Endodermal cell (in vitro differentiated cells): ENCODE data around the gene TNFAIP8L3. TPM values are rescaled to one million over a fixed set of nuclear protein-coding genes. Genes with fewer than 3 reads are reported as not detected.

Experiments
- DNase-seq: peaks from one replicate; pipeline ENCODE4 v3.0.0-alpha.2; 2017
- H3K27ac ChIP-seq: 2 replicates; pipeline ENCODE4 v1.5.1; 2013; ENCODE audit warnings: mild to moderate bottlenecking, low read depth, low read length, moderate library complexity
- H3K27me3 ChIP-seq: 2 replicates; pipeline ENCODE4 v1.6.1; 2013; ENCODE audit warnings: mild to moderate bottlenecking, low read length, moderate library complexity; ENCODE audit not compliant: insufficient read depth, control insufficient read depth, poor library complexity, severe bottlenecking
- H3K36me3 ChIP-seq: 2 replicates; pipeline ENCODE4 v1.7.0; 2013; ENCODE audit warnings: mild to moderate bottlenecking, low read length, moderate library complexity; ENCODE audit not compliant: control insufficient read depth, insufficient read depth
- H3K4me1 ChIP-seq: one replicate; pipeline ENCODE4 v1.7.0; 2013; ENCODE audit warnings: low read length; ENCODE audit not compliant: control insufficient read depth, insufficient read depth
- H3K4me3 ChIP-seq: 2 replicates; pipeline ENCODE4 v1.5.1; 2013; ENCODE audit warnings: mild to moderate bottlenecking, low read length, moderate library complexity
- H3K9ac ChIP-seq: 2 replicates; pipeline ENCODE4 v1.6.1; 2013; ENCODE audit warnings: mild to moderate bottlenecking, low read length, moderate library complexity; ENCODE audit not compliant: poor library complexity, severe bottlenecking; ENCODE audit errors: extremely low read depth
- H3K9me3 ChIP-seq: 2 replicates; pipeline ENCODE4 v1.6.1; 2013; ENCODE audit warnings: mild to moderate bottlenecking, low read length, moderate library complexity; ENCODE audit not compliant: control insufficient read depth
- H3K27ac Mint-ChIP-seq: 2 replicates; pipeline ENCODE4 v1.8.0; 2020; ENCODE audit warnings: mixed read lengths
- H3K27me3 Mint-ChIP-seq: 2 replicates; pipeline ENCODE4 v1.8.0; 2021; ENCODE audit warnings: mild to moderate bottlenecking, mixed read lengths; ENCODE audit not compliant: insufficient read depth
- H3K36me3 Mint-ChIP-seq: 2 replicates; pipeline ENCODE4 v1.8.0; 2020; ENCODE audit warnings: low read depth, mixed read lengths
- H3K4me1 Mint-ChIP-seq: 2 replicates; pipeline ENCODE4 v1.8.0; 2020; ENCODE audit warnings: mixed read lengths
- H3K4me3 Mint-ChIP-seq: 2 replicates; pipeline ENCODE4 v1.8.0; 2020; ENCODE audit warnings: mild to moderate bottlenecking, moderate library complexity, mixed read lengths
- H3K9me3 Mint-ChIP-seq: 2 replicates; pipeline ENCODE4 v1.8.0; 2020; ENCODE audit warnings: mild to moderate bottlenecking, mixed read lengths
- WGBS, 2 experiments: methylation state at CpG; one replicate each; pipeline versions ENCODE4 v1.1.5 to v1.1.7; 2013; ENCODE audit warnings: missing lambda C conversion rate in 2 of 2, mixed read lengths in 1 of 2; ENCODE audit not compliant: insufficient coverage in 1 of 2, insufficient read length in 1 of 2; 5-methylcytosine and 5-hydroxymethylcytosine counted together
- total RNA-seq, 2 donors: library from RNA; stranded (reverse); fragmentation: NEBNext Ultra II Directional in 1 of 2; extraction: Animal tissue kit (Norgen Biotek cat#: 25700) in 1 of 2; gene quantifications; 2 replicates in 1 of 2; 3 replicates in 1 of 2; pipeline ENCODE4 v1.2.1, GENCODE V29; 2021
- TF ChIP-seq, protein P1 (sequence below): fragments of 200-600 bp; sonication (generic); conservative IDR thresholded peaks from 2 replicates; pipeline ENCODE4 v1.5.0; 2021; ENCODE audit warnings: antibody characterized with exemption, mild to moderate bottlenecking

TNFAIP8L3 gene
- total RNA-seq, 2 donors from 2014 or later: 0.31 TPM; not detected in 1

DNA sequence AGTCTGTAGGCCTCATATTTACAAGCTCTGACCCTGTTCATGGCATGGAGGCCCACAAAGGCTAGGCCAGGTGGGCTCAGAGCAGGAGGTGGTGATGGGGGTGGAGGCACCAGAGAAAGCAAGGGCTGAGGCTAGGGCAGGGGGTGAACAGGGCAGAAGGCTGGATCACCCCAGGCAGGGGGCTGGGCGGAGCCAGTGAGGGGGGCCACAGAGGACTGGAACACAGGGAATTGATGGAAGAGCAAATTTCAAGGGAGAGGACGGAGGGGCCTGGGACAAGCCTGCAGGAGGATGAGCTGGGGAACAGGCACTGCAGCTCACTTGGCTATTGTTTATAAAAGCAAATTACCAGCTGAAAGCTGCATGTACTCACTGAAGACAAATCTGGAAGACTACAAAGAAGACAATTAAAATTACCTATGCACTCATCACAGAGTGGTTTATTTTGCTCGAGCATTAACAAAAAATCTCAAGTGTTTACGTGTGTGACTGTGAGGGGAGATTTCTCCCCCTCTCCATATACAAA is 11.0 kb downstream of the TNFAIP8L3 start:
- 83% methylated on average over 2 of the region's 4 CpGs; no CpG with 5 or more reads in 1 of the 2 experiments for WGBS, 2 experiments
- no peak overlapping the region for H3K27ac Mint-ChIP-seq
- TF ChIP-seq, protein P1, sequence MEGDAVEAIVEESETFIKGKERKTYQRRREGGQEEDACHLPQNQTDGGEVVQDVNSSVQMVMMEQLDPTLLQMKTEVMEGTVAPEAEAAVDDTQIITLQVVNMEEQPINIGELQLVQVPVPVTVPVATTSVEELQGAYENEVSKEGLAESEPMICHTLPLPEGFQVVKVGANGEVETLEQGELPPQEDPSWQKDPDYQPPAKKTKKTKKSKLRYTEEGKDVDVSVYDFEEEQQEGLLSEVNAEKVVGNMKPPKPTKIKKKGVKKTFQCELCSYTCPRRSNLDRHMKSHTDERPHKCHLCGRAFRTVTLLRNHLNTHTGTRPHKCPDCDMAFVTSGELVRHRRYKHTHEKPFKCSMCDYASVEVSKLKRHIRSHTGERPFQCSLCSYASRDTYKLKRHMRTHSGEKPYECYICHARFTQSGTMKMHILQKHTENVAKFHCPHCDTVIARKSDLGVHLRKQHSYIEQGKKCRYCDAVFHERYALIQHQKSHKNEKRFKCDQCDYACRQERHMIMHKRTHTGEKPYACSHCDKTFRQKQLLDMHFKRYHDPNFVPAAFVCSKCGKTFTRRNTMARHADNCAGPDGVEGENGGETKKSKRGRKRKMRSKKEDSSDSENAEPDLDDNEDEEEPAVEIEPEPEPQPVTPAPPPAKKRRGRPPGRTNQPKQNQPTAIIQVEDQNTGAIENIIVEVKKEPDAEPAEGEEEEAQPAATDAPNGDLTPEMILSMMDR: no peak
- no peaks in the 10 kb centered on the region for H3K9me3 ChIP-seq
- no peaks in the 10 kb centered on the region for H3K9me3 Mint-ChIP-seq
- H3K4me3 Mint-ChIP-seq: no peak overlapping the region
- no peaks in the 10 kb centered on the region for H3K36me3 Mint-ChIP-seq
- DNase-seq: no peak
- no peak overlapping the region for H3K4me3 ChIP-seq
- peaks cover 2% of the 10 kb centered on the region for H3K4me1 Mint-ChIP-seq
- H3K27me3 Mint-ChIP-seq: peaks cover 10% of the 10 kb centered on the region
- peaks cover 14% of the 10 kb centered on the region for H3K27me3 ChIP-seq
- no peaks in the 10 kb centered on the region for H3K36me3 ChIP-seq
- no peak overlapping the region for H3K27ac ChIP-seq
- no peak overlapping the region for H3K9ac ChIP-seq
- H3K4me1 ChIP-seq: no peaks in the 10 kb centered on the region

DNA sequence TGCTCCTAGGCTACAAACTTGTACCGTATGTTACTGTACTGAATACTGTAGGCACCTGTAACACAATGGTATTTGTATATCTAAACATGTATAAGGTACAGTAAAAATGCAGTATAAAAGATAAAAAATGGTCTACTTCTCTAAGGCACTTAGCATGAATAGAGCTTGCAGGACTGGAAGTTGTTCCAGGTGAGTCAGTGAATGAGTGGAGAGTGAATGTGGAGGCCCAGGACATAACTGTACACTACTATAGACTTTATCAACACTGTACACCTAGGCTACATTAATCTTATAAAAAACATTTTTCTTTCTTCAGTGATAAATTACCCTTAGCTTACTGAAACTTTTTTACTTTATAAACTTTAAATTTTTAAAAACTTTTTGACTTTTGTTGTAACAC is 12.5 kb downstream of the TNFAIP8L3 start:
- Mint-ChIP-seq H3K27me3 (peaks cover 14% of the 10 kb centered on the region), H3K4me1 (no peaks in the 10 kb centered on the region), H3K9me3 (no peaks in the 10 kb centered on the region), H3K27ac (no peak overlapping the region), H3K36me3 (no peaks in the 10 kb centered on the region), H3K4me3 (no peak overlapping the region)
- no peak overlapping the region for H3K4me3 ChIP-seq
- no peak for DNase-seq
- no peaks in the 10 kb centered on the region for H3K4me1 ChIP-seq
- no peak overlapping the region for H3K9ac ChIP-seq
- no peaks in the 10 kb centered on the region for H3K36me3 ChIP-seq
- peaks cover 8% of the 10 kb centered on the region for H3K27me3 ChIP-seq
- TF ChIP-seq, protein P1: no peak
- H3K9me3 ChIP-seq: no peaks in the 10 kb centered on the region
- H3K27ac ChIP-seq: no peak overlapping the region
- WGBS, 2 experiments: 100% methylated on average over 1 of the region's 1 CpG; no CpG with 5 or more reads in 1 of the 2 experiments

DNA sequence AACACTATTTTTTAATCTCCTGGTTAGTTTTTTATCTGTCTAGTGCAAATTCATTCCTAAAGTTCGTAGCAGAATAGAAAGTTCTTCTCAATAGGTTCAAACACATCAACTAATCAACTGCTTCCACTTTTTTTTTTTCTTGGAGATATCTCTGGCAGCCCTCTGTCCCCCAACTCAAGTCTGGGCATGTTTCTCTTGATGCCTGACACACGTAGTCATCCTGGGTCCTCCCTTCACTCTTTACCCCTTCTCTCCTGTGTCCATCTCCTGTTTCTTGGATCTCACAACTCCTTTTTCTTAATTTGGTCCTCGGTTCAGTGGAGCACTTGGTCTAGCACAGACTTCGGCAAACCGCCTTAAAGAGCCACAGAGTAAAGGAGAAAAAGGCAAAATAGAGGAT is 14.4 kb downstream of the TNFAIP8L3 start:
- H3K4me3 ChIP-seq: no peak overlapping the region
- Mint-ChIP-seq H3K4me1 (peaks cover 4% of the 10 kb centered on the region), H3K27ac (no peak overlapping the region), H3K36me3 (no peaks in the 10 kb centered on the region), H3K27me3 (peaks cover 19% of the 10 kb centered on the region), H3K9me3 (no peaks in the 10 kb centered on the region), H3K4me3 (no peak overlapping the region)
- 88 to 94% methylated on average over 2 to 5 of the region's 5 CpGs for WGBS, 2 experiments
- H3K27ac ChIP-seq: no peak overlapping the region
- no peak for DNase-seq
- H3K27me3 ChIP-seq: no peaks in the 10 kb centered on the region
- no peaks in the 10 kb centered on the region for H3K36me3 ChIP-seq
- no peaks in the 10 kb centered on the region for H3K4me1 ChIP-seq
- TF ChIP-seq, protein P1: no peak
- no peak overlapping the region for H3K9ac ChIP-seq
- no peaks in the 10 kb centered on the region for H3K9me3 ChIP-seq
